Measurements from ENCODE around the gene FBP2.
A peak's percentile ranks its signal among the peaks of the same experiment; 100 is the strongest.
"Not testable (repeated sequence)": the region's sequence is repeated elsewhere in the genome, so short reads cannot be mapped to it uniquely, and the experiment has no call there.

The FBP2 gene

DNA sequence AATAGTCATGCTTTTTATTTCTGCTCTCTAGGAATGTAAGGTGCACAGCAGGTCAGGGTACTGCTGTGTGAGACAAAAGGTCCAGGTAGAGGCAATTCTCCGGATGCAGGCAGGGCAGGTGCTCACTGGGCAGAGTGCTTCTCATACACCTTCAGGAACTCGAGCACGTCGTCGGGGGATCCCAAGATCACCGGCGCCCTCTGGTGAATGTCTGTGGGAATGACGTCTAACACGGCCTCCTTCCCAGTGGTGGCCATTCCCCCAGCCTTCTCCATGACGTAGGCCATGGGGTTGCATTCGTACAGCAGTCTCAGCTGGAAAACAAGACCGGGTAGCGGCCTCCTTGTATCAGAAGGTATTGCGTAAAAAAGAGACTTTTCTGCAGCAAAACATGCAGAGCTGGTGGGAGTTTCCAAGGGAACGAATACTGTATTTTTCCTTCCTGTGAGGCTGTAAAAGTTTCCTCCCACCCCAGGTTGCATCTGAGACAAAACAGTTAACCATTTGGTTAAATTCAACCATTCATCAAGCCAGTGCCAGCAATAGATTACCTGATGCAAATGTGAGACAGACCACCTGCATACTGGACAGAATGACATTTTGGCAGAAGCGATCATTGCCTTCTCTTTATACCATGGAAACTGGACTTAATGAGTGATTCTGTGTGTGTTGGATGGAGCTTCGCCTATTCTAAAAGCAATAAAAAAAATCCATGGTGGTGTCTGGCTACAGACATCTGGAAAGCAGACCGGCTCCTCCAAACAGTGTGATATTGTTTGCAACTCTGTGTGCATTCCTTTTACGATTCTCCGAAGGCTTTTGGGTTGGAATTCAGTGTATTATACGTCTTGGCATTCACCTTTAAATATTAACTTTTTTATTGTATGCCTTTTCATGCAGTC lies 9.9 kb upstream of the FBP2 start:
- DNase-seq: peak; percentile 19

DNA sequence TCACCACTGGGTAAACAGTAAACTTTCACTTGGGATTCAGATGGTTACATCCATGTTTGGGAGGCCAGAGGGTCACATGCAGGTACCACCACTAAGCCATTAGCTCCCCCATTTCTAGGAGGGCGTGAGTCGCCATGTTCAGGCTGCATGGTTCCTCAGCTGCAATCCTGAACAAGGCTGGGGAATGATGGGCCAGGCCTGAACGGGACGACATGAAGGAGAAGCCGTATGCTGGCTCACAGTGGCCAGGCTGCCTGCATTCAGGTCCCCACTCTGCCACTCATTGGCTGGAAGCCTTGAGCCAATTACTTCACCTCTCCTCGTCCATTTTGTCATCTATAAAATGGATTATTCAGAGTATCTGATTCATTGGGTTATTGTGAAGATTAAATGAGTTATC lies 9.0 kb upstream of the FBP2 start:
- DNase-seq: no peak

DNA sequence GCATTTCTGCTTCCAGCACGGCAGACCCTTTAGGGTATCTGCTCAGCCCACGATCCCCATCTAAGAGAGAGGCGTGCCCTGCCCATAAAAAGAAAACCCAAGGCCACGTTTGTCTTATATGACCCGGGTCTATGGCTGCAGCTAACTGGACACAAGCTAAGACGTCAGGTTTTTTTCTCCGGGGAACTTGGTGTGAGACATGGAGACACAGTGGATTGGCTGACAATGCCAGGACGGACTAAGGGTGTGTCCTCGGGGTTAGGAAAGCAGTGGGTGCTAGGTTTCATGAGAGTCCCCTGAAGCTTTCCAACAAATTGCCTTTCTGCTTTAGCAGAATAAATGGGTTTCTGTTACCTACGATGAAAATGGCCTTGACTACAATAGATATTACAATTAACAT lies 7.1 kb upstream of the FBP2 start:
- DNase-seq: no peak

DNA sequence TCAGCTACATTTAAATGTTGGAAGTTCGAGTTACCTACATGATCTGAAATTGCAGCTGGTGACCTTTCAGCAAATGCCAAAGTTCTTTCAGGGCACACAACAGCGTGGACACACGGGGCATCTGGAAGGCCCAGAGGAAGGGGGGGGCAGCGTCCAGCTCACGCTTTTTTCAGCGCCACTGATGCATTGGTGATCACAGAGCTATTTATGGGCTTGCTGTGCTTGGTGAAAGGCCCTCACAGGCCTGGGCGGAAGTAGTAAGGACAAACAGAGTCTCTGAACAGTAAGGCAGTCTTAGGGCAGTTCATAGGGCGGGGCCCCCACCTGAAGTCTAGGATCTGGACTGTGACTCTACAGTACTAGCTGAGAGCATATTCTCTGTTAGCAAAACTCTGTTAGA lies 6.6 kb upstream of the FBP2 start:
- DNase-seq: no peak

DNA sequence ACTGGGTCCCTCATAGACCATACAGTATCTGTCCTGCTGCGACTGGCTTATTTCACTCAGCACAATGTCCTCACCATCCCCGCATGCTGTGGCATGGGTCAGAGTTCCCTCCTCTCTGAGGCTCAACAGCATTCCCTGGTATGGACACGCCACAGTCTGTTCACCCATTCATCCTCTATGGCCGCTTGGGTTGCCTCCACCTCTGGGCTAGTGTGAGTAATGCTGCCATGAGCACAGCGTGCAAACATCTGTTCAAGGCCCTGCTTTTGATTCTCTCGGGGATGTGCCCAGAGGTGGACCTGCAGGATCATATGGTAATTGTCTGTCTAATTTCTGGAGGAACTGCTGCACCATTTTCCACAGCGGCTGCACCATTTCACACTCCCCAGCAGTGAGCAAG lies 5.5 kb upstream of the FBP2 start:
- no peak for DNase-seq

DNA sequence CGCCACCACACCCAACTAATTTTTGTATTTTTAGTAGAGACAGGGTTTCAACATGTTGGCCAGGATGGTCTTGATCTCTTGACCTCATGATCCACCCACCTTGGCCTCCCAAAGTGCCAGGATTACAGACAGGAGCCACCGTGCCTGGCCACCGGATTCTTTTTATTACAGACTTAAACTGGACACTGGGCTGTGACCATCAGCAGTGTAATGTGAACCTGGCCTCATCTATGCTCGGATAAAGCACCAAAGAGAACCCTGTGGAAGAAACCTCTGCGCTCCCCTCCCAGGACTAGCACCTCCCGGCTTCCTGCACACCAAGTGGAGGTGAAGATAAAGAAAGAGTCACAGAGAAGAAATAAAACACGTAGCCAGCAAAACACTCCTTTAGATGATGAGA lies 941 bp downstream of the FBP2 start:
- DNase-seq: not testable (repeated sequence)

DNA sequence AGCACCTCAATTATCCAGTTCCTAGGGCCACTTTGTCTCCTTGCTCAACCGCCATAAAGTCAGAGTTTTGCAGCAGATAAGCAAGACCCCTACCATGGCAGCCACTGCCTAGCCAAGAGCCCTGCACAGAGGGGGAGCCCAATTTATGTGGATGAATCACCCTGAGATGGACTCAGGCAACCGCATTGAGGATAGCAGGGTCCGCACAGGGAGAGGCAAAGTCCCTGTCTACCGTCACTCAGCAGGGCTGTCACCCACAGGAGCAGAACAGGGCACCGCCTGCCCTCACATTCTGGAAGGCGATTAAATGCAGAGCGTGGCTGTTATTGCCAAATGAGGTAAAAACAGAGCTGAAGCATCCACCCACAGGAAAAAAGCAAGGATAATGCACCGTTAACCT lies 1.7 kb downstream of the FBP2 start:
- DNase-seq: no peak

DNA sequence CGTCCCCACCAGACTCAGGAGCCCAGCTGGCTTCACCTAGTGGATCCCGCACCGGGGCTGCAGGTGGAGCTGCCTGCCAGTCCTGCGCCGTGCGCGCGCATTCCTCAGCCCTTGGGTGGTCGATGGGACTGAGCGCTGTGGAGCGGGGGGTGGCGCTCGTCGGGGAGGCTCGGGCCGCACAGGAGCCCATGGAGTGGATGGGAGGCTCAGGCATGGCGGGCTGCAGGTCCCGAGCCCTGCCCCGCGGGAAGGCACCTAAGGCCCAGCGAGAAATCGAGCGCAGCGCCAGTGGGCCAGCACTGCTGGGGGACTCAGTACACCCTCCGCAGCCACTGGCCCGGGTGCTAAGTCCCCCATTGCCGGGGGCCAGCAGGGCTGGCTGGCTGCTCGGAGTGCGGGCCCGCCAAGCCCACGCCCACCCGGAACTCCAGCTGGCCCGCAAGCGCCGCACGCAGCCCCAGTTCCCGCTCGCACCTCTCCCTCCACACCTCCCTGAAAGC lies 2.5 kb downstream of the FBP2 start:
- not testable (repeated sequence) for DNase-seq

DNA sequence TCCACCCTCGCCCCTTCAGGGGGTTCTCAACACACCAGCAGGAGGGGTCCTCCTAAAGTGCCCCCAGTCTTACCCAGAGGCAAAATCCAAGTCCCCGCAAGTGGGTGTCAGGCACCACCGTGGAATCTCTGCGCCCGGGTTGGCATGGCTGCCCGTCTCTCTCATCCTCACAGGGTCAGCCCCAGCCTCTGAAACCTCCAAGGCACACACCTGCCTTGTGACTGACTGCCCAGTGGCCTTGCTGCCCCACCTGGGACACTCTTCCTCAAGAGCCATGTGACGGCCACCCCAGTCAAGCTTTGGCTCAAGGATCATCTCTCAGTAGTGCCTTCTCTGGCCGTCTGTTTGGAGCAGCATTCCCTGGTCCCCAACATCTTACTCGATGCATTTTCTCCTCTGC lies 4.9 kb downstream of the FBP2 start:
- no peak for DNase-seq

DNA sequence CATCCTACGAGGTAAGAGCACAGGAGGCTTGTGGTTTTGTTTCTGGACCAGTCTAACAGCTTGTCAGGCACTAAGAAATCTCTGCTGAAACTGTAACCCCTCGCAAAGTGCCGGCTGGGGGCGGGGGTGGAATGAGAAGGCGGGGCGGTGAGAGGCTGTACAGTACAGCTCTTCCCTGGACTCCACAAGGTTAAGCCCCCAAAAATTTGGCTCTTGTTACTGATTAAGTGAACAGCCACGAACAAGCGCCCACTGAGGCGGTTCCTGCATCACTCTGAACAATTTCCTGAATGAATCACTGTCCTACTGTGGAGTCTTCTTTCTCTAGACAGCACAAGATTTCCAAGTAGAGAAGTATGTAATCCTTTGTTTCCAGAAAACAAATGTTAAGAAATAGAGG lies 6.8 kb downstream of the FBP2 start:
- no peak for DNase-seq

DNA sequence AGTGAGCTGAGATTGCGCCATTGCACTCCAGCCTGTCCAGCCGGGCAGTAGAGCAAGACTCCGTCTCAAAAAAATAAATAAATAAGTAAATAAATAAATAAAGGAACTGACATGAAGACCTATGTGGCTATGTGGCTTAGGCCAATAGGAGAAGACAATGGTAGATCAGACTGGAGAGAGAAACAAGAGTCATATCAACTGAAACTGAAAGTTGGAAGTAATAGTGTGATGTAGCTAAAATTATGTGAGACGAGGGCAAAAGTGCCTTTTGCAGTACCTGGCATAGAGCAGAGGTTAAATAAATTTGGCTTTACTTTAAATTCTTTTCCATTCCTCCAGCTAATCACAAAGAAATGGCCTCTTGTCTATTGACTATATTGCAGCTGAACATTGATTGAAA lies 7.3 kb downstream of the FBP2 start:
- DNase-seq: no peak

DNA sequence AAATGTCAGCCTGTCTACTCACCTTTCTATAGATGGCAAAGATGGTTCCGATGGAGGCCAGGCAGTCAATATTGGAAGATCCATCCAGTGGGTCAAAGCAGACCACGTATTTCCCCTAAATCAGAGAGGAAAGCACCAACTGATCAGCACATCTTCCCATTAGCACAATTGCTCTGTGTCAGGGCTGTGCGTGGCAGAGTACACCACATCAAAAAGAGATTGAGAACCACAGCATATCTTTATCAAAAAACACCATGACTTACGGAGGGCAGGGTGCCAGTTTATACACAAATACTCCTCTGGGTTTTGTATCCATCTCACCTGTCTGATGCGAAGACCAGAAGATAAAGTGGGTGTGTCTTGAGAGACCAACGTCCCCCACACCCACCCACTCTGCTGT lies 9.1 kb downstream of the FBP2 start:
- no peak for DNase-seq

DNA sequence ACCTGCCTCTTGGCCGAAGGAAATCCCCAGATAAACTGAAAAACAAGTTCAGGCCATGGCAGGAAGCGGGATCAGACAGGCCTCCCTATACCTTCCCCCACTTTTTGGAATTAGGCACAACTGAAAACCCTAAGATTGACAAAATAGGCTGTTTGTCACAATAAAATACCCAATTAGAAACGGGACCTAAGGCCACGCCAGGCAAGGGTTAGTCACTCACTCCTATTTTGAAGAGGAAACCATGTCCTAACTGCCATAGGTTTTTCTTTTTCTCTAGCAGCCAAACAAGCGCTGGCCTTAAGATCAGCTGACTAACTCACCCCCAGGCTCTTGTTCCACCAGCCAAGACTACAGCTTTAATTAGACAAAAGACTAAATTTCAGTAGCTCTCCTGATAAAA lies 11.9 kb downstream of the FBP2 start:
- no peak for DNase-seq

DNA sequence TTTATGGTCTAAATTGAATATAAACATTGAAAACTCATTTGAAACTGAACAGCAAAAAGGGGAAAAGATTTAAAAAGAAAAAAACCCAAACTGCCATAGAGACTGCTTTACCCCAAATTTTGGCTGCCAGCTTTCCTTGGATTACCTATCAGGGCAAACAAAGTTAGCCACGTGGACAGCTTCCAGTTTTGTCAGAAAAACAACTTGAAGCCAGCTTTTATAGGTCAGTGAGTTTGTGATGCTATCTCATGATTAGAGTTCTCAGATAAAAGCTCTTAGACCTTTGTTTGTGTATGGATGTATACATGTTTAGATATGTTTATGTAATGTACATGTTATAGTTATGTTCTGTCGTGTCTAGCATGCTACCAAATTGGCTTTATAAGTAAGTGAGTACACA lies 16.1 kb downstream of the FBP2 start:
- DNase-seq: no peak

DNA sequence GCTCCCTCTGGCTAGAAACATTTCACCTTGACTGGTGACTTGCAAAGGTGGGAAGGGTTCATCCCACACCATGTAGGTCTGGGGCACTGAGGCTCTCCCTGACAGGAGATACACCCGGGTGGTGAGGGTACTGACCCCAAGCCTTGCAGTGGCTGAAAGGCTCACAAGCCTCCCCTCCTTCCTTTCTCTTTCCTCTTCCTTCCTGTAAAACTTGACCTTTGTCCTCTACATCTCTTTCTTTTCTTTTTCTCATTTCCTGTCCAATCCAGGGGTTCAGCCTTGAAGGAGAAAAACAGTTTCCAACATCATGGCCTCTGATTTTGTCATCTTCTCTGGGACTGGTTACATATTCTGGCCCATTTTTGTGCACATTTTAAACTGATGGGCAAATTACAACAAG lies 16.6 kb downstream of the FBP2 start:
- no peak for DNase-seq

DNA sequence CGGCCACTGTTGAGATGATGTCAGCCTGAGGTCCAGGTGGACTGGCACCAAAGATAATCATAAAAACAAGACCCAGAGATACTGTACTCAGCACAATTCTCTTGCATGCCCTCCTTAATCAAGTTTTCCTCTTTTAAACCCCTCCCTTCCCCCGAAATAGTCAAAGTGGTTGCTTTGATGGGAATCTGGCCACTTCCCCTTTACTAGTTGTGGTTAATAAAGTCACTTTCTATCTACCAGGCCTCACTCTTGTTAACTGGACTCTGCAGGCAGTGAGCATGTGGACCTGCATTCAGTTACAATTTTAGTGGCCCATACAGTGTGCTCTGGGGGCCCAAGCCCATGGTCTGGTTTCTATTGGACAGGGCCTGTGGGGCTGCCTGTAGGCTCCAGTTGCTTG lies 17.5 kb downstream of the FBP2 start:
- DNase-seq: no peak

DNA sequence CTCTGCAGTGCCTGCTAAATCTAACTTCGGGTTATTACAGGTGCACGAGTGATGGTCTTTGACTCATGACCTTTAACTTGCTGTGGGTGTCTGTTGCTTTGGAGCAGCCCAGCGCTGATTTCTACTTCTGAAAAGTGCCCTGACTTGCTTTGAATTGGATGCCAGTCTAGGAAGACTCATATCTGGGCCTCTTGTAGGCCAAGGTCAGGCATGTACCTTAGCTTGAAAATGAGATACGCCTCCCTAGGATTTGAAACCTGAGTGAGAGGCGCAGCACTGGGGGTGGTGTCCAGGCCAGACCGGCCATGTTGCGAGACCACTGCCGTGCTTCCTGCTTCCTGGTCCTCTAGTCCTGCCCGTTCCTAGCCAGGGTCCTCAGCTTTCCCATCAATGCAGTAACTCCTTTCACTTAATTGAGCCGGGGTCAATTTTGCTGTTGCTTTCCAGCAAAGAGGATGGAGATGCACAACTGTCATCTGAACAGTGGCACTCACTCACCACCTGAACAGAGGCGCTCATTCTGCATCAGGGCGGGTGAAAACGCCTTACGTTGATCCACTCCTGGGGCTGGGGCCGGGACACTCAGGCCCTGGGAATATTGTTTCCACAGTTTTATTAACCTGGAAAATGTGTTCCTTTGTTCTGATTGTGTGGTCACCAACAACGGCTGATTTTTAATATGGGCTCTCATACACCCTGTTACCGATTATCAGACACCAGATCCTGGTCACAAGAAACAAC lies 24.5 kb downstream of the FBP2 start:
- no peak for DNase-seq

DNA sequence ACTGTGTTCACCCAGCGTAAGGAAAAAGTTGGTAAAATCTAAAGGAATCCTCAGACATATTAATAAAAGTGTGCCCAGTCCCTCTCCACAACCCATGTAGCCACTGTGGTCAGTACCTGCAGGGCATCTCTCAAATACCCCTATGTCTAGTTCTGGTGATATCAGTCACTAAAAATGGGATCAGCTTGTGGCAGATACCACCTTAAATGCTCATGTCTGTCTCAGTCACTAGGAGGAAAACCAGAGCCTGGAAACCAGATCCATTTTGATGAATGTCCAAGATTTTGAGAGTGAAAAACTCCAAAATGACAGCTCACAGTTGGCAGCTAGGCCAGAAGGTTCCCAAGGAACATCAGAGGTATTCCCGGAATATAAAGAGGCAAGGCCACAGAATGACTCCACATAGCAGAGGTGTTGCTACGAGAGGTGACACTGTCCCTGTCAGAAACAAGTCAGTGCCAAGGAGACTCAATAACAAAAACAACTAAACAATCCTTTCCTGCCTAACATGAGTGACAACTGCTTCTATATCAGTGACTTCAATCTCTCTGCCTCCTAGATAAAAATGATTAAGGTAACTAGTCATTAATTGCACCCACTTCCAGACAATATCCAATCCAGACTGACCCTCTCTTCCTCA lies 25.3 kb downstream of the FBP2 start:
- DNase-seq: no peak

DNA sequence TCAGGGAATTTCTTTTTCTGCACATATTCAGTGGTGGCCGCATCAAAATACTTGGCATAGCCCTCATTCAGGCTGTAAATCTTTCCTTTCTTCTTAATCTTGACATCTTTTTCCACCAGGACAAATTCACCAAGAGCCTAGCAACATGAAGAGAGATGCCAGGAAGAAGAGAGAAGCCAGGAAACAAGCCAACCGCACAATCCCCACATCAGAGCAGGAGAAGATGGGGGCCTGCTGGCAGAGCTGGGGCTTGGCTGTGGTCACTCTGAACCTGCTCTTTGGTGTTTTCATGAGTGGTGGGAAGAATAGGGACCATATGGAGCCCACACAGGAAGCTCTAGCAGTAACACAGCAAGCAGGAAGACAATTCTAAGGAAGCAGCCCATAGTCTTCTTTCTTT lies 26.4 kb downstream of the FBP2 start:
- no peak for DNase-seq

DNA sequence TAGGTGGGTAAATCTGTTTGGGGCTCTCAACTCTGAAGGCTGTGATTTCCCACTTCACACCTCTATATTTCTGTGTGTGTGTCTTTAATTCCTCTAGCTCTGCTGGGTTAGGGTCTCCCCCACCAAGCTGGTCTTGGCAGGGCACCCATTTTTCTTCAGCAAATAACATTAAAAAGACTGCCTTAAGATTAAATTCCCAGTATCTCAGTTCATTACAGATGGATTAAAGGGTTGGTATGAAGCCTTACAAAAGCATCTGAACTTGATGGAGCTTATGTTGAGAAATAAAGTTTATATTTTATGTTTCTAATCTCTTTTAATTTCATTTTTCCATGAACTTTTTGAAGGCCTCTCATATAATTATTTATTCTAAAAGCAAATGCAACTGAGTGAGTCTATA lies 27.1 kb downstream of the FBP2 start:
- no peak for DNase-seq

DNA sequence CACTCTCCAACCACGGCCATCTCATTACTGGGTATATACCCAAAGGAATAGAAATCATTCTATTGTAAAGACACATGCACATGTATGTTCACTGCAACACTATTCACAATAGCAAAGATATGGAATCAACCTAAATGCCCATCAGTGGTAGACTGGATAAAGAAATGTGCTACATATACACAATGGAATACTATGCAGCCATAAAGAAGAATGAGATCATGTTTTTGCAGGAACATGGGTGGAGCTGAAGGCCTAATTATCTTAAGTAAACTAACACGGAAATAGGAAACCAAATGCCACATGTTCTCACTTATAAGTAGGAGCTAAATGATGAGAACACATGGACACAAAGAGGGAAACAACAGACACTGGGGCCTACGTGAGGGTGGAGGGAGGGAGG lies 29.3 kb downstream of the FBP2 start:
- not testable (repeated sequence) for DNase-seq

DNA sequence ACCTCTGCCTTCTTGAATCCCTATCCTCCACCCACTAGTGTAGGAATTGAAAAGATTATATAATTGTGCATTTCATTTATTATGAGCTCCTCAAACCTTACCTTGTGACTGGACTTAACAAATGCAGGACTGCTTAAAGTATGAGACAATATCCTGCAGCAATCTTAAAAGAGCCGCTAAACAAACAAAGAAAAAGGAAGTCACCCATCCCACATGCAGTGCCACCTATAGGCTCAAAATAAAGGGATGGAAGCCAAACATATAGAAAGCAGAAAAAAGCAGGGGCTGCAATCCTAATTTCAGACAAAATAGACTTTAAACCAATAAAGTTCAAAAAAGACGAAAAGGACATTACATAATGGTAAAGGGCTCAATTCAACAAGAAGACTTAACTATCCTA lies 30.1 kb downstream of the FBP2 start:
- DNase-seq: no peak

DNA sequence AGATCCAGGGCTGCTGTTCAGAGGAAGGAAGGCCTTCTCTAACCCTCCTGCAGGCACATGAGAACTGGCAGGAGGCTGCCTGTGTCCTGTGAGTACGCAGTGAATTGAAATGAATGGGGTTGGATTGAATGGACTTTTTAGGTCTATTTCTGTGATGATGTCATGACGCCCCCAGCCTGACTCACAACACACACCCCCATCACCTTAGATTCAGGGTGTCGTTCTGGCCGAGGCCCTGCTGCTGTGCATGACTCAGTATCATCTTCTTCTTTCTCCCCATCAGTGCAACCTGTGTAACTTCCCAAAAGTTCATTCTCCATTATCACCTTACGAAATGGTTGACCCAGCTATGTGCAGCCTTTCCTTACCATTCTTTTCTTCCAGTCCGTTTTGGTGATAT lies 33.4 kb downstream of the FBP2 start:
- no peak for DNase-seq

DNA sequence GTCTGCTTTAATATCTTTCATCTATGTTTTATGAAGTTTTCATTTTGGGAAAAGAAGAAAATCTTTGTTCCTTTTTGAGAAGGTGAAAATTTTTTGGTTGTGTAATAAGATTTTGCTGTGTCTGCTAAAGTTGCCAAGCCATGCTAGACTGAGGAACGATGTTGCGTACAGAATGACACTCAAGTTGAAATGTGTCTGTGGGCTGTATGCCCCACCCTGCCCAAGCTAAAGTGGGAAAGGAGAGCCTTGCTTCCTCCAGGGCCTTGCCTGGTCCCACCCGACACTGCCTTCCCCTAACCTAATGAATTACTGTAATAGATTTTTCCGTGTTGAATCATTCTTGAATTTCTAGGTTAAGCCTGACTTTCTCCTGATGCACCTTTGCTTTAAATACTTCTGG lies 36.2 kb downstream of the FBP2 start:
- DNase-seq: no peak
